H1 (cell line): ENCODE data around the gene KPRP. TPM values are rescaled to one million over a fixed set of nuclear protein-coding genes. Genes with fewer than 3 reads are reported as not detected.

ENCODE experiments used
- CTCF ChIA-PET: fragments of 300-600 bp; sonication (Branson Sonifier 250); formaldehyde crosslinking; loops from one replicate; lab custom pipeline; 2021; ENCODE audit not compliant: partially characterized antibody; lab: Charles Lee
- POLR2A ChIA-PET: fragments of 300-600 bp; sonication (Branson Sonifier 250); formaldehyde crosslinking; loops from one replicate; lab custom pipeline; 2021; ENCODE audit warnings: inconsistent platforms; ENCODE audit not compliant: partially characterized antibody; lab: Charles Lee
- DNase-seq, 2 experiments: peaks; one replicate each; pipeline versions ENCODE4 v3.0.0 to v3.0.0-alpha.2; 2010 to 2022; ENCODE audit warnings: low spot score in 2 of 2, low read depth in 1 of 2, mixed read lengths in 1 of 2
- FAIRE-seq: peaks from 2 replicates; lab custom pipeline; 2011; peaks lifted over from hg19 to GRCh38; lab: Jason Lieb, UNC
- H2AFZ ChIP-seq: 2 replicates; pipeline ENCODE4 v1.8.1; 2012; ENCODE audit warnings: low read length, inconsistent platforms
- H2AK5ac ChIP-seq: 2 replicates; pipeline ENCODE4 v1.6.1; 2013; ENCODE audit warnings: low read depth, low read length
- H2BK120ac ChIP-seq: replicated peaks from 2 replicates; pipeline ENCODE3; 2013; ENCODE audit warnings: low read depth, low read length, inconsistent platforms
- H2BK12ac ChIP-seq: 2 replicates; pipeline ENCODE4 v1.6.1; 2013; ENCODE audit warnings: low read depth, low read length
- H2BK15ac ChIP-seq: 2 replicates; pipeline ENCODE4 v1.6.1; 2013; ENCODE audit warnings: low read length
- H2BK20ac ChIP-seq: 2 replicates; pipeline ENCODE4 v1.6.1; 2013; ENCODE audit warnings: low read length
- H2BK5ac ChIP-seq: 2 replicates; pipeline ENCODE4 v1.6.1; 2013; ENCODE audit warnings: low read depth, low read length
- H3K14ac ChIP-seq: 2 replicates; pipeline ENCODE4 v1.6.1; 2013; ENCODE audit warnings: inconsistent platforms; ENCODE audit not compliant: insufficient read length
- H3K18ac ChIP-seq: 2 replicates; pipeline ENCODE4 v1.6.1; 2013; ENCODE audit warnings: low read length; ENCODE audit errors: extremely low read depth
- H3K23ac ChIP-seq: 2 replicates; pipeline ENCODE4 v1.6.1; 2013; ENCODE audit warnings: inconsistent platforms; ENCODE audit not compliant: insufficient read length
- H3K23me2 ChIP-seq: 2 replicates; pipeline ENCODE4 v1.6.1; 2013; ENCODE audit warnings: low read depth, low read length
- H3K27ac ChIP-seq: 2 replicates; pipeline ENCODE4 v1.6.1; 2011; ENCODE audit warnings: low read depth, low read length, inconsistent platforms
- H3K27me3 ChIP-seq, 4 experiments: replicated peaks in 1 of 4; 1 replicate in 1 of 4; 2 replicates in 3 of 4; pipeline versions ENCODE4 v1.6.1 to v1.8.1; 2011 to 2013; ENCODE audit warnings: low read length in 3 of 4, mild to moderate bottlenecking in 3 of 4, inconsistent platforms in 2 of 4, mixed read lengths in 2 of 4, moderate library complexity in 1 of 4; ENCODE audit not compliant: control insufficient read depth in 3 of 4, insufficient read depth in 3 of 4; ENCODE audit errors: extremely low read depth in 1 of 4
- H3K36me3 ChIP-seq, 4 experiments: 2 replicates each; pipeline versions ENCODE4 v1.6.1 to v1.8.1; 2011 to 2013; ENCODE audit warnings: mild to moderate bottlenecking in 4 of 4, low read length in 3 of 4, moderate library complexity in 2 of 4, control low read depth in 1 of 4, inconsistent platforms in 1 of 4; ENCODE audit not compliant: insufficient read depth in 4 of 4, control insufficient read depth in 2 of 4
- H3K4ac ChIP-seq: replicated peaks from 2 replicates; pipeline ENCODE3; 2013; ENCODE audit warnings: low read length, low read depth, mixed read lengths, inconsistent platforms; ENCODE audit not compliant: insufficient read length
- H3K4me1 ChIP-seq, 4 experiments: replicated peaks in 1 of 4; 1 replicate in 1 of 4; 2 replicates in 3 of 4; pipeline versions ENCODE4 v1.6.1 to v1.8.1; 2011 to 2013; ENCODE audit warnings: low read length in 3 of 4, inconsistent platforms in 2 of 4, mixed read lengths in 1 of 4; ENCODE audit not compliant: insufficient read depth in 4 of 4, control insufficient read depth in 3 of 4
- H3K4me2 ChIP-seq, 2 experiments: 2 replicates each; pipeline versions ENCODE4 v1.6.1 to v1.8.1; 2011 to 2013; ENCODE audit warnings: low read depth in 2 of 2, low read length in 2 of 2, control low read depth in 1 of 2, inconsistent platforms in 1 of 2, mild to moderate bottlenecking in 1 of 2; ENCODE audit not compliant: insufficient read depth in 1 of 2
- H3K4me3 ChIP-seq, 4 experiments: fragments of 200-600, 300-600 bp in 1 of 4; sonication (generic), shearing (Covaris generic), sonication (Bioruptor Twin) in 1 of 4; 2 replicates each; pipeline versions ENCODE4 v1.5.1 to v1.8.1; 2011 to 2016; ENCODE audit warnings: low read length in 4 of 4, low read depth in 3 of 4, control low read depth in 2 of 4, inconsistent platforms in 2 of 4, mild to moderate bottlenecking in 2 of 4, mixed read lengths in 1 of 4, moderate library complexity in 1 of 4; ENCODE audit not compliant: insufficient read depth in 2 of 4; ENCODE audit errors: extremely low read depth in 1 of 4
- H3K56ac ChIP-seq: replicated peaks from 2 replicates; pipeline ENCODE3; 2013; ENCODE audit warnings: low read depth, mild to moderate bottlenecking, mixed read lengths, low read length, inconsistent platforms; ENCODE audit not compliant: insufficient read length
- H3K79me1 ChIP-seq: 2 replicates; pipeline ENCODE4 v1.6.1; 2013; ENCODE audit warnings: low read depth, low read length, control low read depth
- H3K79me2 ChIP-seq, 2 experiments: 2 replicates each; pipeline versions ENCODE4 v1.6.1 to v1.8.1; 2012 to 2013; ENCODE audit warnings: low read length in 2 of 2, mild to moderate bottlenecking in 2 of 2, inconsistent platforms in 1 of 2; ENCODE audit not compliant: insufficient read depth in 2 of 2, control insufficient read depth in 1 of 2
- H3K9ac ChIP-seq, 4 experiments: replicated peaks in 1 of 4; 1 replicate in 1 of 4; 2 replicates in 3 of 4; pipeline versions ENCODE4 v1.6.1 to v1.8.1; 2011 to 2013; ENCODE audit warnings: low read depth in 3 of 4, low read length in 3 of 4, control low read depth in 2 of 4, mild to moderate bottlenecking in 2 of 4, moderate library complexity in 2 of 4, inconsistent platforms in 1 of 4; ENCODE audit errors: extremely low read depth in 1 of 4
- H3K9me3 ChIP-seq, 2 experiments: 2 replicates each; pipeline versions ENCODE4 v1.6.1 to v1.8.1; 2012 to 2013; ENCODE audit warnings: mild to moderate bottlenecking in 2 of 2, moderate library complexity in 2 of 2, control low read depth in 1 of 2, inconsistent platforms in 1 of 2, low read depth in 1 of 2, low read length in 1 of 2, mixed read lengths in 1 of 2; ENCODE audit not compliant: insufficient read depth in 2 of 2
- H4K20me1 ChIP-seq, 2 experiments: replicated peaks in 1 of 2; 2 replicates each; pipeline versions ENCODE3 to v1.8.1; 2011 to 2013; ENCODE audit warnings: inconsistent platforms in 2 of 2, low read length in 2 of 2, mild to moderate bottlenecking in 1 of 2; ENCODE audit not compliant: insufficient read depth in 2 of 2, control insufficient read depth in 1 of 2
- H4K5ac ChIP-seq: 2 replicates; pipeline ENCODE4 v1.6.1; 2013; ENCODE audit warnings: low read length, low read depth, mixed read lengths, inconsistent platforms; ENCODE audit not compliant: insufficient read length
- H4K8ac ChIP-seq: 2 replicates; pipeline ENCODE4 v1.8.0; 2013; ENCODE audit warnings: mild to moderate bottlenecking, moderate library complexity, low read length, inconsistent platforms; ENCODE audit not compliant: insufficient read depth; ENCODE audit errors: extremely low read depth
- H4K91ac ChIP-seq: replicated peaks from 2 replicates; pipeline ENCODE3; 2013; ENCODE audit warnings: low read length, mixed read lengths, inconsistent platforms; ENCODE audit not compliant: insufficient read length
- ASH2L ChIP-seq: fragments of 200-600, 300-600 bp; sonication (generic); IDR thresholded peaks from one replicate; pipeline ENCODE4 v1.7.1; 2017; ENCODE audit warnings: low read length
- BRCA1 ChIP-seq: IDR thresholded peaks from 2 replicates; pipeline ENCODE4 v1.6.1; 2012; ENCODE audit warnings: low read depth, low read length, improper control_type of control experiment
- CEBPB ChIP-seq: IDR thresholded peaks from 2 replicates; pipeline ENCODE4 v1.6.1; 2012; ENCODE audit warnings: low read depth, low read length
- EP300 ChIP-seq, 2 experiments: IDR thresholded peaks; 1 replicate in 1 of 2; 2 replicates in 1 of 2; pipeline ENCODE4 v1.6.1; 2011 to 2012; ENCODE audit warnings: low read depth in 2 of 2, low read length in 2 of 2, mild to moderate bottlenecking in 2 of 2, borderline replicate concordance in 1 of 2, inconsistent platforms in 1 of 2, moderate library complexity in 1 of 2
- EZH2 ChIP-seq: fragments of 200-600 bp; sonication (generic); IDR thresholded peaks from 2 replicates; pipeline ENCODE4 v1.7.1; 2012; ENCODE audit warnings: low read depth, mild to moderate bottlenecking, moderate library complexity, low read length, inconsistent platforms; ENCODE audit not compliant: severe bottlenecking
- GTF2F1 ChIP-seq: IDR thresholded peaks from 2 replicates; pipeline ENCODE4 v1.6.1; 2012; ENCODE audit warnings: low read depth, low read length, improper control_type of control experiment, borderline replicate concordance
- HDAC2 ChIP-seq, 2 experiments: fragments of 300-600 bp in 1 of 2; sonication (generic) in 1 of 2; IDR thresholded peaks; 2 replicates each; pipeline ENCODE4 v1.6.1; 2011 to 2012; ENCODE audit warnings: low read depth in 2 of 2, low read length in 2 of 2, mild to moderate bottlenecking in 2 of 2, moderate library complexity in 2 of 2, borderline replicate concordance in 1 of 2, inconsistent platforms in 1 of 2
- HDAC6 ChIP-seq: IDR thresholded peaks from one replicate; pipeline ENCODE4 v1.7.1; 2012; ENCODE audit warnings: low read depth, mild to moderate bottlenecking, inconsistent platforms, low read length, moderate library complexity
- JUN ChIP-seq: IDR thresholded peaks from 2 replicates; pipeline ENCODE4 v1.6.1; 2011; ENCODE audit warnings: low read depth, mild to moderate bottlenecking, improper control_type of control experiment, low read length
- SP1 ChIP-seq: IDR thresholded peaks from 2 replicates; pipeline ENCODE4 v1.6.1; 2011; ENCODE audit warnings: low read depth, low read length
- SRF ChIP-seq: IDR thresholded peaks from 2 replicates; pipeline ENCODE4 v1.6.1; 2011; ENCODE audit warnings: mild to moderate bottlenecking, low read depth, low read length, moderate library complexity
- TEAD4 ChIP-seq: IDR thresholded peaks from 2 replicates; pipeline ENCODE4 v1.6.1; 2012; ENCODE audit warnings: low read depth, low read length, inconsistent platforms, mixed read lengths
- ZNF274 ChIP-seq: IDR thresholded peaks from 2 replicates; pipeline ENCODE4 v1.7.0; 2012; ENCODE audit warnings: low read length, borderline replicate concordance; ENCODE audit errors: extremely low read depth
- WGBS, 2 experiments: shearing (Covaris generic) in 1 of 2; methylation state at CpG; one replicate each; pipeline versions ENCODE4 v1.1.6 to v1.1.7; 2013 to 2015; ENCODE audit warnings: low lambda C conversion rate in 2 of 2, mixed read lengths in 2 of 2, inconsistent platforms in 1 of 2, low coverage in 1 of 2, missing lambda C conversion rate in 1 of 2; ENCODE audit not compliant: insufficient replicate concordance in 2 of 2, insufficient coverage in 1 of 2, insufficient read length in 1 of 2; ENCODE audit errors: extremely low coverage in 1 of 2, missing lambda C conversion rate in 1 of 2; 5-methylcytosine and 5-hydroxymethylcytosine counted together
- polyA plus RNA-seq, 7 experiments: library from polyadenylated mRNA; depleted of rRNA in 3 of 7; stranded (reverse) in 5 of 7; unstranded in 2 of 7; fragments of >200 nt in 5 of 7; fragments of 200-250 nt in 2 of 7; gene quantifications; 1 replicate in 5 of 7; 2 replicates in 1 of 7; 4 replicates in 1 of 7; pipeline versions ENCODE4 v1.2.1 to v1.2.3, GENCODE V29; 2011 to 2013; ENCODE audit warnings: missing spikeins in 2 of 7, mixed read lengths in 2 of 7
- total RNA-seq: library from RNA; stranded (reverse); fragmentation: NEBNext Ultra II Directional; extraction: Animal tissue kit (Norgen Biotek cat#: 25700); gene quantifications from 2 replicates; pipeline ENCODE4 v1.2.1, GENCODE V29; 2021

The KPRP gene
- total and polyA plus RNA-seq, 2 of the 8 experiments (the other 6 are each of a cell fraction or from before 2014, with no cell fraction given): not detected

DNA sequence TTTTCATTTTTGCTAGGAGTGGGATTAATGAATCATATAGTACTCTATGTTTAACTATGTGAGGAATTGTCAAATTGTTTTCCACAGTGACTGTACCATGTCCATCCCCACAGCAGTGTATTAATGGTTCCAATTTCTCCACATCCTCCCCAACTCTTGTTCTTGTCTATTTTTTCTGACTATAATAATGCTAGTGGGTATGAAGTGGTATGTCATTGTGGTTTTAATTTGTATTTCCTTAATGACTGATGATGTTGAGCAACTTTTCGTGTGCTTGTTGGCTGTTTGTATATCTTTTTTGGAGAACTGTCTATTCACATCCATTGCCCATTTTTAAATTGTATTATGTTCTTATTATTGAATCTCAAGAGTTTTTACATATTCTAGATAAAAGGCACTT, 10.0 kb upstream of the KPRP start:
- Histone ChIP-seq H3K79me1 (no peaks in the 10 kb centered on the region), H3K9me3 (peaks cover 72 to 82% of the 10 kb centered on the region in 2 experiments), H3K23me2 (no peaks in the 10 kb centered on the region), H2BK15ac (no peak overlapping the region), H3K4me1 (no peaks in the 10 kb centered on the region), H4K5ac (no peak overlapping the region), H3K4me3 (no peak overlapping the region), H2BK20ac (no peak overlapping the region), H3K27me3 (no peaks in the 10 kb centered on the region), H2BK12ac (no peak overlapping the region), H3K36me3 (no peaks in the 10 kb centered on the region; a peak in 1 of 8 replicates), H3K4me2 (no peak overlapping the region), H4K8ac (no peak overlapping the region), H3K9ac (no peak overlapping the region), H3K79me2 (no peaks in the 10 kb centered on the region), H3K14ac (no peak overlapping the region), H3K4ac (no peak overlapping the region), H3K27ac (no peak overlapping the region), H3K23ac (no peak overlapping the region), H4K20me1 (no peaks in the 10 kb centered on the region), H4K91ac (no peak overlapping the region), H2AK5ac (no peak overlapping the region), H3K18ac (no peak overlapping the region), H2AFZ (no peak overlapping the region), H2BK120ac (no peak overlapping the region), H3K56ac (no peak overlapping the region), H2BK5ac (no peak overlapping the region)
- DNase-seq: no peak
- 50% methylated on average over 1 of the region's 1 CpG; no CpG with 5 or more reads in 1 of the 2 experiments for WGBS, 2 experiments
- POLR2A ChIA-PET: no interaction called here
- CTCF ChIA-PET: no interaction called here
- TF ChIP-seq HDAC6 (no peak), ZNF274 (no peak), SRF (no peak), CEBPB (no peak), TEAD4 (no peak), GTF2F1 (no peak), EP300 (IDR thresholded peaks at IDR 0.05; ENCODE audit: borderline replicate concordance in 1 of 2, low read depth in 2 of 2, low read length in 2 of 2) (no peak), ASH2L (no peak), HDAC2 (IDR thresholded peaks at IDR 0.05; ENCODE audit: borderline replicate concordance in 1 of 2, low read depth in 2 of 2, low read length in 2 of 2) (no peak), BRCA1 (no peak), EZH2 (no peak), JUN (no peak), SP1 (no peak)
- FAIRE-seq: no peak
